GM18870 (cell line): ENCODE data around the gene NEK2.
"Not testable (repeated sequence)": the region's sequence is repeated elsewhere in the genome, so short reads cannot be mapped to it uniquely, and the experiment has no call there.

Experiments used
- ATAC-seq: cut with Tn5 transposase; IDR thresholded peaks from one replicate; pipeline ENCODE4 v1.9.1; 2021; ENCODE audit warnings: moderate library complexity; ENCODE audit not compliant: unreplicated experiment

The NEK2 gene

DNA sequence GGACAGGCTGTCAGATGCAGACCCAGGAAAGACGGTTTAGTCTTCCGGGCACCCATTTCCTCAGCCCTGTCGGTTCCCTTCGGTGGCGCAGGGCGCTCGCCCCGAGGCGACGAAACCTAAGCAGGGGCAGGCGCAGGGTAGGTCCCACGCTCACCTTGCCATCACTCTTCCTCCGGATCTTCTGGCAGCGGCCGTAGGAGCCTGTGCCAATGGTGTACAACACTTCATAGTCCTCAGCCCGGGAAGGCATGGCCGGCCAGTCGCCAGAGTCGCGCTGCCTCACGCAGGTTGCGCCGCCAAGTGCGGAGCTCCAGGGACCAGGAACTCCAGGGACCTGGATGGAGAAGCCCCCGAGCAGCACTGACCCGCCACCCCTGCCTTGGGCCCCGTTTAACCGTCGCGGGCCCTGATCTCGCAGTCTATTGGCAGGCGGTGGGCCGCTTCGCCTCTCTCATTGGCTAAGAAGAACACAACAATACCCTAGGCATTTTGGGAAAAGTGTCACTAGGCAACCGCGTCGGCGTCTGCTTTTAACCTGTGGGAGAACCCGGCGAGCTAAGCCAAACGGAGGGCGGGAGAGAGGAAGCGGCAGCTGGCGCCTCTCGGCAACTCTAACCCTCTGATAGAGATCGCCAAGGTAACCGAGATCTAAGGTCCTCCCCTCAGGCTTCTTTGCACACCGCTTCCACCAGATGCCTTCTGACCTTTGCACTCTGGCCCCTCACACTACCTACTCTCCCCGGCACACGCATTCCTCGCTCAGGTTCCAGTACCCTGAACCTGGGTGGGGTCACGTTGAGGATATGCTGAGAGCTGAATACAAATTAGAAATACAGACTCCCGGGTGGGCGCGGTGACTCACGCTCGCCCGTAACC, at the start of gene NEK2:
TSS of gene NEK2 (minus strand) at position 392 of the 876 bp plus-strand sequence. CDS start at position 250, 142 bp downstream.
- peak; percentile 92 for ATAC-seq

- ATAC-seq = no peak
Observed at GRCh38 chr1:211724687-211725196, 49.3 kb upstream of the NEK2 start.

GRCh38 chr1:211723273-211723672, 47.9 kb upstream of the NEK2 start:
- no peak for ATAC-seq

- no peak for ATAC-seq
Observed at GRCh38 chr1:211722277-211723175, 47.1 kb upstream of the NEK2 start.

DNA sequence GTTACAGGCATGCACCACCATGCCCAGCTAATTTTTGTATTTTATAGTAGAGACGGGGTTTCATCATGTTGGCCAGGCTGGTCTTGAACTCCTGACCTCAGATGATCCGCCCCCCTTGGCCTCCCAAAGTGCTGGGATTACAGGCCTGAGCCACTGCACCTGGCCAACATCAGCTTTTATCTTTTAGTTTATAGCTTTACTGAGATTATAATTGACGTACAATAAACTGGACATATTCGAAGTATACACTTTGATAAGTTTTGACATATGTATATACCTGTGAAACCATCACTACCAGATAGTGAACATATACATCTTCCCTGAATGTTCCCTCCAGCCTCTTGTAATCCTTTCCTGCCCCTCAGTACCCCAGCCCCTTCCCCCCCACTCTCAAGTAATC, 41.1 kb upstream of the NEK2 start:
- ATAC-seq = not testable (repeated sequence)

- ATAC-seq = no peak
Observed at GRCh38 chr1:211715971-211716370, 40.5 kb upstream of the NEK2 start.

DNA sequence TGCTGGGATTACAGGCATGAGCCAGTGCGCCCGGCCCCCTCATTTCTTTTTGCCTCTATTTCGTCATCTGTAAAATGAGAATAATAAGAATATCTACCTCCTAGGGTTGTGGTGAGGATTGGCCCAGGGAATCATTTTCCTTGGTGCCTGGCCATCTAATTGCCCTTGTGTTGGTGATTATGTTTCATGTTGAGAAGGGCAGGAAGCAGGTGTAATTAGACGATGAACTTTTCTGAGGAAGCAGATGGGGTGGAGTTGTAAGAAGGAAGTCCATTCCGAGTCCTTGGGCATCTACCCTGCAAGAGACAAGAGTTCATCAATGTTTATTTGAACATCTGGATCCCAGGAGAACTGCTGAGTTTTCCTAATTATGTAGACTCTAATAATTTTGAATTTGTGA, 38.7 kb upstream of the NEK2 start:
- no peak for ATAC-seq

GRCh38 chr1:211713231-211713630, 37.8 kb upstream of the NEK2 start:
- no peak for ATAC-seq

GRCh38 chr1:211711315-211711705, 35.9 kb upstream of the NEK2 start:
- ATAC-seq = no peak

- no peak for ATAC-seq
Observed at GRCh38 chr1:211710566-211711314, 35.3 kb upstream of the NEK2 start.

- ATAC-seq = no peak
Observed at GRCh38 chr1:211708926-211709325, 33.5 kb upstream of the NEK2 start.

- ATAC-seq = no peak
Observed at GRCh38 chr1:211708006-211708405, 32.6 kb upstream of the NEK2 start.

GRCh38 chr1:211705467-211706091, 30.2 kb upstream of the NEK2 start:
- no peak for ATAC-seq

- no peak for ATAC-seq
Observed at GRCh38 chr1:211704543-211704942, 29.1 kb upstream of the NEK2 start.

DNA sequence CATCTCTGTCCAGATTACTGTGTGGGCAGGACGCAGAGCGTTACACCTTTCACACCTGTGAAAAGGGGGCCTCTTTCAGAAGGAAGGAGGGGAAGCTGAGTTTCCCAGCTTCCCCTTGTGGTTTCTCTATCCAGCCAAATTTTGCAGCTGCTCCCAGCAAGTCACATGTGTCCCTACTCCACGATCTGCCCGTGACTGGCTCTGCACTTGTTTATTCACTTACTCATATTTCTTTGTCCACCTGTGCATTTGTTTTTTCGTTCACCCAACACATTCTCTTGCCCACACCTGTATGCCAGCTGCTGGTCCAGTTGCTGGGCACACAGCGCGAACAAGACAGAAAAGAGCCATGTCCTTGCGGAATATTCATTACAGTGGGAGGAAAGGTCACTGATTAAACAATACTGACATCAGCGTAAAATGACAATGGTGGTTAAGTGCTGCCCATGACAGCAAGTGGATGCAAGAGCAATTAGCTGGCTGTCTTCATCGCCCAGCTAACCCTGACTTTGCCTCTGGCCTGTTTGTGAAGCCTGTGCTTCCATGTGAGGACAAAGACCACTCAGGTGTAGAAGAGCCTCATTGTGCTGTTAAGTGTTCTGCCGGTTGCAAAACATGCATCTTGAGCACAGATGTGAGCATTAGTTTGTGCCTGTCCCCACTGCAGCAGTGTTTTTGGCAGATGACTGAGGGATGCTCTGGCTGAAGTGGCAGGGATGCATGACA, 28.6 kb upstream of the NEK2 start:
- no peak for ATAC-seq

GRCh38 chr1:211701733-211702132, 26.3 kb upstream of the NEK2 start:
- ATAC-seq = no peak

GRCh38 chr1:211699059-211699458, 23.6 kb upstream of the NEK2 start:
- ATAC-seq = no peak

GRCh38 chr1:211698161-211699026, 23.0 kb upstream of the NEK2 start:
- ATAC-seq = peak; percentile 45

GRCh38 chr1:211697356-211697755, 21.9 kb upstream of the NEK2 start:
- peak; percentile 68 for ATAC-seq
